Duodenal mucosa (tissue), 2 donors: ENCODE data around the gene ADGRV1.
"Not testable (repeated sequence)": the region's sequence is repeated elsewhere in the genome, so short reads cannot be mapped to it uniquely, and the experiment has no call there.

Experiments
- H3K27ac ChIP-seq: one replicate; pipeline ENCODE4 v1.7.0; 2013; ENCODE audit warnings: low read depth, low read length
- H3K27me3 ChIP-seq, 2 donors: one replicate each; pipeline ENCODE4 v1.7.0; 2013; ENCODE audit warnings: low read length in 2 of 2, control low read depth in 1 of 2; ENCODE audit not compliant: insufficient read depth in 2 of 2, control insufficient read depth in 1 of 2
- H3K36me3 ChIP-seq, 2 donors: one replicate each; pipeline ENCODE4 v1.7.0; 2013; ENCODE audit warnings: low read length in 2 of 2, control low read depth in 1 of 2; ENCODE audit not compliant: insufficient read depth in 2 of 2, control insufficient read depth in 1 of 2
- H3K4me1 ChIP-seq, 2 donors: one replicate each; pipeline ENCODE4 v1.7.0; 2013; ENCODE audit warnings: low read length in 2 of 2, control low read depth in 1 of 2; ENCODE audit not compliant: insufficient read depth in 2 of 2, control insufficient read depth in 1 of 2
- H3K4me3 ChIP-seq, 2 donors: one replicate each; pipeline ENCODE4 v1.7.0; 2013; ENCODE audit warnings: low read length in 2 of 2, low read depth in 1 of 2
- H3K9ac ChIP-seq, 2 donors: one replicate each; pipeline ENCODE4 v1.7.0; 2013; ENCODE audit warnings: low read length in 2 of 2, low read depth in 1 of 2
- H3K9me3 ChIP-seq, 2 donors: one replicate each; pipeline ENCODE4 v1.7.0; 2013; ENCODE audit warnings: low read length in 2 of 2, control low read depth in 1 of 2; ENCODE audit not compliant: control insufficient read depth in 1 of 2

The ADGRV1 gene

GRCh38 chr5:91058155-91058554, 499.6 kb downstream of the ADGRV1 start:
- Histone ChIP-seq H3K9me3 (no peaks in the 10 kb centered on the region), H3K36me3 (no peaks in the 10 kb centered on the region), H3K4me1 (peaks cover 0 to 6% of the 10 kb centered on the region in 2 donors), H3K4me3 (no peak overlapping the region), H3K27ac (no peak overlapping the region), H3K27me3 (no peaks in the 10 kb centered on the region), H3K9ac (no peak overlapping the region)

GRCh38 chr5:91058575-91058974, 500.0 kb downstream of the ADGRV1 start:
- Histone ChIP-seq H3K9me3 (no peaks in the 10 kb centered on the region), H3K27ac (no peak overlapping the region), H3K36me3 (no peaks in the 10 kb centered on the region)

GRCh38 chr5:91059409-91059808, 500.8 kb downstream of the ADGRV1 start:
- Histone ChIP-seq H3K36me3 (no peaks in the 10 kb centered on the region), H3K4me1 (peaks cover 0 to 6% of the 10 kb centered on the region in 2 donors), H3K4me3 (no peak overlapping the region), H3K9ac (no peak overlapping the region), H3K9me3 (no peaks in the 10 kb centered on the region), H3K27ac (no peak overlapping the region), H3K27me3 (no peaks in the 10 kb centered on the region)

More at GRCh38 chr5:91058575-91058974, 500.0 kb downstream of the ADGRV1 start:
- Histone ChIP-seq H3K9ac (no peak overlapping the region), H3K4me1 (peaks cover 0 to 6% of the 10 kb centered on the region in 2 donors), H3K4me3 (no peak overlapping the region), H3K27me3 (no peaks in the 10 kb centered on the region)

GRCh38 chr5:91061094-91061493, 502.5 kb downstream of the ADGRV1 start:
- H3K36me3 ChIP-seq, result no peaks in the 10 kb centered on the region
- no peak overlapping the region for H3K4me3 ChIP-seq
- no peak overlapping the region for H3K27ac ChIP-seq
- no peaks in the 10 kb centered on the region for H3K9me3 ChIP-seq
- no peaks in the 10 kb centered on the region for H3K27me3 ChIP-seq
- H3K4me1 ChIP-seq, result peaks cover 0 to 6% of the 10 kb centered on the region in 2 donors
- no peak overlapping the region for H3K9ac ChIP-seq

- no peaks in the 10 kb centered on the region for H3K9me3 ChIP-seq
- H3K27ac ChIP-seq, result no peak overlapping the region
- H3K36me3 ChIP-seq, result no peaks in the 10 kb centered on the region
- no peak overlapping the region for H3K9ac ChIP-seq
- no peak overlapping the region for H3K4me3 ChIP-seq
- H3K4me1 ChIP-seq, result peaks cover 0 to 6% of the 10 kb centered on the region in 2 donors
- H3K27me3 ChIP-seq, result no peaks in the 10 kb centered on the region
Measured at GRCh38 chr5:91061946-91062562, 503.5 kb downstream of the ADGRV1 start.

- H3K4me1 ChIP-seq, H3K9me3 ChIP-seq, H3K4me3 ChIP-seq, H3K36me3 ChIP-seq, H3K27ac ChIP-seq, H3K9ac ChIP-seq, H3K27me3 ChIP-seq: not testable (repeated sequence)
Measured at GRCh38 chr5:91063098-91063690, 504.6 kb downstream of the ADGRV1 start.

- Histone ChIP-seq H3K27me3 (no peaks in the 10 kb centered on the region), H3K4me1 (no peaks in the 10 kb centered on the region), H3K27ac (no peak overlapping the region), H3K9ac (no peak overlapping the region), H3K4me3 (no peak overlapping the region), H3K9me3 (no peaks in the 10 kb centered on the region), H3K36me3 (no peaks in the 10 kb centered on the region)
Measured at GRCh38 chr5:91065496-91065895, 506.9 kb downstream of the ADGRV1 start.

GRCh38 chr5:91069364-91069763, 510.8 kb downstream of the ADGRV1 start:
- Histone ChIP-seq H3K4me1 (no peaks in the 10 kb centered on the region), H3K9me3 (no peaks in the 10 kb centered on the region), H3K4me3 (no peak overlapping the region)

GRCh38 chr5:91070761-91071550, 512.4 kb downstream of the ADGRV1 start:
- H3K27ac ChIP-seq, result no peak overlapping the region
- no peaks in the 10 kb centered on the region for H3K36me3 ChIP-seq
- H3K4me1 ChIP-seq, result no peaks in the 10 kb centered on the region
- H3K4me3 ChIP-seq, result no peak overlapping the region
- no peaks in the 10 kb centered on the region for H3K27me3 ChIP-seq
- no peaks in the 10 kb centered on the region for H3K9me3 ChIP-seq
- no peak overlapping the region for H3K9ac ChIP-seq

More at GRCh38 chr5:91069364-91069763, 510.8 kb downstream of the ADGRV1 start:
- H3K9ac ChIP-seq, result no peak overlapping the region
- H3K27me3 ChIP-seq, result no peaks in the 10 kb centered on the region
- no peaks in the 10 kb centered on the region for H3K36me3 ChIP-seq
- H3K27ac ChIP-seq, result no peak overlapping the region

- no peak overlapping the region for H3K4me3 ChIP-seq
- no peak overlapping the region for H3K27ac ChIP-seq
- no peaks in the 10 kb centered on the region for H3K9me3 ChIP-seq
- no peak overlapping the region for H3K9ac ChIP-seq
- H3K27me3 ChIP-seq, result no peaks in the 10 kb centered on the region
- no peaks in the 10 kb centered on the region for H3K4me1 ChIP-seq
- H3K36me3 ChIP-seq, result no peaks in the 10 kb centered on the region
Measured at GRCh38 chr5:91072881-91073280, 514.3 kb downstream of the ADGRV1 start.
